K562 (cell line): Measurements from ENCODE around the gene PSMB2. TPM values are rescaled to one million over a fixed set of nuclear protein-coding genes. Genes with fewer than 3 reads are reported as not detected.

Experiments
- AFF4 ChIP-seq: sonication (generic); formaldehyde crosslinking; IDR thresholded peaks from 2 replicates; pipeline ENCODE4 v1.8.0; 2023; ENCODE audit warnings: mild to moderate bottlenecking, missing genetic modification reagents
- ESRRA ChIP-seq: fragments of 450-650 bp; IDR thresholded peaks from 2 replicates; pipeline ENCODE4 v1.6.1; 2014; ENCODE audit warnings: low read depth, mild to moderate bottlenecking, moderate library complexity, borderline replicate concordance
- ESRRB ChIP-seq: fragments of 250-450 bp; sonication (Bioruptor Pico); IDR thresholded peaks from 2 replicates; pipeline ENCODE4 v1.5.0; 2020; ENCODE audit warnings: mild to moderate bottlenecking, moderate library complexity, borderline replicate concordance
- FOXK2 ChIP-seq, 2 experiments: fragments of 450-650 bp; IDR thresholded peaks in 1 of 2; conservative IDR thresholded peaks in 1 of 2; 2 replicates each; pipeline ENCODE4 v1.6.1; 2016; ENCODE audit warnings: low read depth in 2 of 2, mild to moderate bottlenecking in 1 of 2
- MAFK ChIP-seq: IDR thresholded peaks from 2 replicates; pipeline ENCODE4 v1.6.1; 2011; ENCODE audit warnings: low read length, improper control_type of control experiment
- PHTF2 ChIP-seq: fragments of 250-450 bp; sonication (Bioruptor Pico); IDR thresholded peaks from 2 replicates; pipeline ENCODE4 v1.5.0; 2021; ENCODE audit warnings: mild to moderate bottlenecking
- PRDM10 ChIP-seq: fragments of 450-650 bp; IDR thresholded peaks from 2 replicates; pipeline ENCODE4 v1.6.1; 2018; ENCODE audit not compliant: partially characterized antibody
- ZNF12 ChIP-seq: sonication (generic); formaldehyde crosslinking; IDR thresholded peaks from 2 replicates; pipeline ENCODE4 v1.4.0; 2020; ENCODE audit warnings: mild to moderate bottlenecking, missing genetic modification reagents
- ZNF696 ChIP-seq: fragments of 250-450 bp; sonication (Bioruptor Pico); conservative IDR thresholded peaks from 2 replicates; pipeline ENCODE4 v1.4.0; 2020; ENCODE audit warnings: mild to moderate bottlenecking, moderate library complexity
- polyA plus RNA-seq, 8 experiments: library from polyadenylated mRNA; depleted of rRNA in 4 of 8; stranded (reverse) in 5 of 8; unstranded in 3 of 8; fragments of >200 nt; fragmentation: Nextera tagmentation in 2 of 8; fragmentation: Illumina TruSeq in 1 of 8; extraction: Ambion mirVana in 2 of 8; extraction: Trizol in 1 of 8; gene quantifications; 2 replicates each; pipeline versions ENCODE4 v1.2.1 to v1.2.3, GENCODE V29; 2011 to 2014; ENCODE audit warnings: inconsistent platforms in 1 of 8, missing spikeins in 1 of 8
- total RNA-seq, 7 experiments: library from RNA; depleted of rRNA in 6 of 7; stranded (reverse); fragments of >200 nt in 6 of 7; fragmentation: Illumina TruSeq in 2 of 7; extraction: Trizol in 2 of 7; gene quantifications; 2 replicates each; pipeline versions ENCODE4 v1.2.1 to v1.2.3, GENCODE V29; 2011 to 2021; ENCODE audit warnings: low replicate concordance in 1 of 7
- TF ChIP-seq, protein P1 (sequence below), 2 experiments: fragments of 450-650 bp; IDR thresholded peaks; 2 replicates each; pipeline ENCODE4 v1.6.1; 2016; ENCODE audit warnings: mild to moderate bottlenecking in 2 of 2, borderline replicate concordance in 1 of 2, low read depth in 1 of 2, moderate library complexity in 1 of 2

PSMB2 gene
- total and polyA plus RNA-seq, 9 of the 15 experiments (the other 6 are each of a cell fraction or from before 2014, with no cell fraction given): 71.7 to 543 (median 165) TPM

DNA sequence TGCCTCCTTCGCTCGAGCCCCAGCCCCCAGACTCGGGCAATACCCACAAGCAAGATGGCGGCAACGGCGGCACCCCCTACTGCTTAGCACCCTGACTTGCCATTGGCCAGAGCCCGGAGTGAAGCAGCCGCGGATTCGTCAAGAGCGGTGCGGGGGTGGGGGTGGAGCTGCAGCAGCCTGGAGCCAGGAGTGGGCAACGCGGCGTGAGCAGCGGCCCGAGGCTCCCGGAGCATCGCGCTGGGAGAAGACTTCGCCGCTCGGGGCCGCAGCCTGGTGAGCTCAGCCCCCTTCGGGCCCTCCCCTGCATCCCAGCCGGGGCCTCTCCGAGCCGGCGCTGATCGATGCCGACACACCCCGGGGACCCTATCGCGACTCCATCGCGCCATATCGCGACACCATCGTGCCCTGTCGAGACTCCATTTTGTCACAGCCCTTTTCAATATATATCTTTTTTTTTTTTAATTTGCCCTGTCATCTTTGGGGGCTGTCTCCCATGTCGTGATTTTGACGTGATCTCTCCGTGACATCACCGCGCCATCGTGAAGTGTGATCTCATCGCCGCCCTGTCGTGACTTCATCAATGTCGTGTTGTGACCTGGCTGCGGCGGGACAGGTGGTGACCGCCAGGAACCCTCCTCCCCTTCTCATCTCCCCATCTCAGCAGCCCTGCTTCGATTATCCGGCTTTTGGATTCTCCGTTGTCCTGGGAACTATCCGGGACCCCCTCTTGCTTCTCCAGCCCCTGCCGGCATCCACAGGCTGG, 83.5 kb downstream of the PSMB2 start, which contains the start of gene NCDN (continued):
- TF ChIP-seq FOXK2 (conservative IDR thresholded peaks at IDR 0.05 in 1 of 2, IDR thresholded peaks at IDR 0.05 in 1 of 2; ENCODE audit: low read depth in 2 of 2): 0 out of 4 replicates have a peak, but pooled peaks of 1 of the 2 experiments have one; percentile 23
- peak; percentile 48; the same call in 1 of the 2 replicates for TF ChIP-seq ESRRA
- TF ChIP-seq ESRRB (CRISPR knock-in tag): no peak
- no peak for TF ChIP-seq AFF4 (CRISPR knock-in tag)
- TF ChIP-seq, protein P1, sequence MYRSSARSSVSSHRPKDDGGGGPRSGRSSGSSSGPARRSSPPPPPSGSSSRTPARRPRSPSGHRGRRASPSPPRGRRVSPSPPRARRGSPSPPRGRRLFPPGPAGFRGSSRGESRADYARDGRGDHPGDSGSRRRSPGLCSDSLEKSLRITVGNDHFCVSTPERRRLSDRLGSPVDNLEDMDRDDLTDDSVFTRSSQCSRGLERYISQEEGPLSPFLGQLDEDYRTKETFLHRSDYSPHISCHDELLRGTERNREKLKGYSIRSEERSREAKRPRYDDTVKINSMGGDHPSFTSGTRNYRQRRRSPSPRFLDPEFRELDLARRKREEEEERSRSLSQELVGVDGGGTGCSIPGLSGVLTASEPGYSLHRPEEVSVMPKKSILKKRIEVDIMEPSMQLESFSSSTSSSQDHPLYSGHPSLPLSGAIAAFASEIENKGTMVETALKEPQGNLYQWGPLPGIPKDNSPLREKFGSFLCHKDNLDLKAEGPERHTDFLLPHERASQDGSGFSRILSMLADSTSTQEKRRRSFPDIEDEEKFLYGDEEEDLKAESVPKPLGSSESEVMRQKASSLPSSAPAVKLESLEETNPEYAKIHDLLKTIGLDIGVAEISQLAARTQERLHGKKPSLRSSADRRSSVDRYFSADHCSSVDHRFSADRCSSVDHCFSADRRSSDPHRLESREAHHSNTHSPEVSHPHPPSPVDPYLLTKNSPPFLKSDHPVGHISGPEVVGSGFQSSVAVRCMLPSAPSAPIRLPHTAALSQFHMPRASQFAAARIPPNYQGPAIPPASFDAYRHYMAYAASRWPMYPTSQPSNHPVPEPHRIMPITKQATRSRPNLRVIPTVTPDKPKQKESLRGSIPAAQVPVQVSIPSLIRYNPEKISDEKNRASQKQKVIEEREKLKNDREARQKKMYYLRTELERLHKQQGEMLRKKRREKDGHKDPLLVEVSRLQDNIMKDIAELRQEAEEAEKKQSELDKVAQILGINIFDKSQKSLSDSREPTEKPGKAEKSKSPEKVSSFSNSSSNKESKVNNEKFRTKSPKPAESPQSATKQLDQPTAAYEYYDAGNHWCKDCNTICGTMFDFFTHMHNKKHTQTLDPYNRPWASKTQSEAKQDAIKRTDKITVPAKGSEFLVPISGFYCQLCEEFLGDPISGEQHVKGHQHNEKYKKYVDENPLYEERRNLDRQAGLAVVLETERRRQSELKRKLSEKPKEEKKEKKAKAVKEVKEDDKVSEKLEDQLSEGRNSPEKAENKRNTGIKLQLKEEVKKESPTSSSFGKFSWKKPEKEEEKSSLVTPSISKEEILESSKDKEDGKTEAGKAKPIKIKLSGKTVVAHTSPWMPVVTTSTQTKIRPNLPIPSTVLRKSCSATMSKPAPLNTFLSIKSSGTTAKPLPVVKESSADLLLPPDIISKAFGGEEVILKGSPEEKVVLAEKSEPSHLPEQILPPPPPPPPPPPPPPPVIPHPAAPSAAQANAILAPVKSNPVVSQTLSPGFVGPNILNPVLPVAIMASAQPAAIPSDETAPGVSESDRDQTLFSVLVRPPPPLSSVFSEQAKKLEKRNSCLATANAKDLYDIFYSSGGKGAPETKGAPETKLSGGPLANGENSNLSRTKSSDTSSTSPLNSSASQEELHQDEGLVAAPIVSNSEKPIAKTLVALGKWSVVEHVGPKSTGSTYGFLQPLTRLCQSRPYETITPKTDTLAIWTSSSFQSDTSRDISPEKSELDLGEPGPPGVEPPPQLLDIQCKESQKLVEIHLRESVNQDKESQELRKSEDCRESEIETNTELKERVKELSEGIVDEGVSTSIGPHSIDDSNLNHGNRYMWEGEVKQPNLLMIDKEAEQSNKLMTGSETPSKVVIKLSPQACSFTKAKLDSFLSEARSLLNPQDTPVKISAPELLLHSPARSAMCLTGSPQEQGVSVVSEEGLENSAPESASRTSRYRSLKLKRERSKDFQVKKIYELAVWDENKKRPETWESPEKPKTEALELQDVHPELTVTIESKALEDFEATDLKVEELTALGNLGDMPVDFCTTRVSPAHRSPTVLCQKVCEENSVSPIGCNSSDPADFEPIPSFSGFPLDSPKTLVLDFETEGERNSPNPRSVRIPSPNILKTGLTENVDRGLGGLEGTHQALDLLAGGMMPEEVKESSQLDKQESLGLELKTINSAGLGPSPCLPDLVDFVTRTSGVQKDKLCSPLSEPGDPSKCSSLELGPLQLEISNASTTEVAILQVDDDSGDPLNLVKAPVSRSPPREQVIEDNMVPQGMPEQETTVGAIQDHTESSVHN (IDR thresholded peaks at IDR 0.05; ENCODE audit: borderline replicate concordance in 1 of 2, low read depth in 1 of 2): peak in 1 of 2 experiments; percentile 67; a peak in 2 of 4 replicates
- no peak for TF ChIP-seq ZNF696
- no peak for TF ChIP-seq PRDM10
- TF ChIP-seq ZNF12 (CRISPR knock-in tag): 0 out of 2 replicates have a peak, but pooled peaks have one; percentile 33
- no peak for TF ChIP-seq MAFK
- TF ChIP-seq PHTF2 (CRISPR knock-in tag): no peak
